Upper lobe of left lung (tissue), 6 donors: ENCODE results near the gene SCYGR2. TPM values are rescaled to one million over a fixed set of nuclear protein-coding genes. Genes with fewer than 3 reads are reported as not detected.

ENCODE experiments used
- ATAC-seq, 2 donors: fragments of 200-7000 bp; cut with Tn5 transposase; one replicate each; pipeline ENCODE4 v1.9.1; 2022; ENCODE audit warnings: mild to moderate bottlenecking in 2 of 2, moderate library complexity in 2 of 2; ENCODE audit not compliant: low FRiP score in 2 of 2
- DNase-seq, 2 donors: peaks; one replicate each; pipeline ENCODE4 v3.0.0-alpha.2; 2019 to 2020
- H3K27ac ChIP-seq, 4 donors: fragments of 200-600 bp; sonication (generic); one replicate each; pipeline ENCODE4 v1.5.1; 2016 to 2019
- H3K27me3 ChIP-seq, 4 donors: fragments of 200-600 bp; sonication (generic); one replicate each; pipeline ENCODE4 v1.5.1; 2017 to 2019
- H3K36me3 ChIP-seq, 4 donors: fragments of 200-600 bp; sonication (generic); one replicate each; pipeline ENCODE4 v1.5.1; 2016 to 2019
- H3K4me1 ChIP-seq, 4 donors: fragments of 200-600 bp; sonication (generic); one replicate each; pipeline ENCODE4 v1.5.1; 2018 to 2019
- H3K4me3 ChIP-seq, 4 donors: fragments of 200-600 bp; sonication (generic); one replicate each; pipeline ENCODE4 v1.5.1; 2017 to 2019; ENCODE audit warnings: mild to moderate bottlenecking in 2 of 4, moderate library complexity in 1 of 4
- H3K9me3 ChIP-seq, 4 donors: fragments of 200-600 bp; sonication (generic); one replicate each; pipeline ENCODE4 v1.5.1; 2018 to 2019
- CTCF ChIP-seq, 6 experiments: fragments of 450-650 bp in 4 of 6; fragments of 200-600 bp in 2 of 6; sonication (generic) in 2 of 6; IDR thresholded peaks; one replicate each; pipeline ENCODE4 v1.5.1; 2016 to 2019; ENCODE audit warnings: antibody characterized with exemption in 6 of 6
- EP300 ChIP-seq, 4 donors: sonication (generic); formaldehyde crosslinking; IDR thresholded peaks; one replicate each; pipeline ENCODE4 v1.5.1; 2017; ENCODE audit warnings: antibody characterized with exemption in 4 of 4, control low read depth in 2 of 4
- POLR2A ChIP-seq, 4 donors: fragments of 450-650 bp; IDR thresholded peaks; one replicate each; pipeline ENCODE4 v1.5.1; 2016 to 2017; ENCODE audit warnings: antibody characterized with exemption in 4 of 4, mild to moderate bottlenecking in 2 of 4
- POLR2AphosphoS5 ChIP-seq, 2 donors: sonication (generic); formaldehyde crosslinking; IDR thresholded peaks; one replicate each; pipeline ENCODE4 v1.5.1; 2017; ENCODE audit warnings: antibody characterized with exemption in 2 of 2
- WGBS, 2 donors: methylation state at CpG; one replicate each; pipeline ENCODE4 v1.1.5; 2017 to 2018; 5-methylcytosine and 5-hydroxymethylcytosine counted together
- total RNA-seq, 6 donors: library from RNA; depleted of rRNA in 4 of 6; stranded (reverse); fragments of >200 nt in 4 of 6; gene quantifications; one replicate each; pipeline versions ENCODE4 v1.1.0 to v1.2.1, GENCODE V29; 2016 to 2021
- donor health status: DM: no; HTN: no; CAD: no; lungs with moderate emphysema.
- donor health status: DM: no; HTN: yes; CAD: no; lungs with severe emphysema.

The SCYGR2 gene
- total RNA-seq, 6 donors from 2014 or later = not detected

DNA sequence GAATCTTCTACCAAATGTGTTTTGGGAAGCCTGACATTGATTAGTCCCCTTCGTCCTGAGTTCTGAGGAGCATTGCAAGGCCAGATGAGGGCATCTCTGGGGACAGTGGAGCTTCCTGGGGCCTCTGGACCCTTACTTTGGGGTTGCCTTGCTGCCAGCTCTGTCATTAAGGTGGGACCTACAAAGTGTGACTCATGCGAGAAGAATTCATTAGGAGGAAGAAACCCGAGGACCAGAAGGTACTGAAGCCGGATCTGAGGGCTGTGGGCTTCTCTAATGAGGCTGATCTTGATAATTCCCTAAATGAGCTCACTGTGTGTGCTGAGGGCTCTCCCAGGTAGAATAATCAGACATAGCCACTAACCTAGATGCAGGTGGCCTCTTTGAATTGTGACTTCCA, 695 bp upstream of the SCYGR2 start:
- ATAC-seq (no peak), DNase-seq (no peak)
- TF ChIP-seq CTCF (IDR thresholded peaks at IDR 0.05) = no peak
- no peak for TF ChIP-seq EP300 (IDR thresholded peaks at IDR 0.05)
- TF ChIP-seq POLR2A (IDR thresholded peaks at IDR 0.05) = no peak
- no peak for TF ChIP-seq POLR2AphosphoS5 (IDR thresholded peaks at IDR 0.05)
- Histone ChIP-seq H3K4me1 (no peaks in the 10 kb centered on the region), H3K27me3 (no peaks in the 10 kb centered on the region), H3K36me3 (no peaks in the 10 kb centered on the region), H3K27ac (no peak overlapping the region), H3K4me3 (no peak overlapping the region), H3K9me3 (no peaks in the 10 kb centered on the region)
- 76 to 82% methylated on average over 4 of the region's 4 CpGs for WGBS, 2 donors

DNA sequence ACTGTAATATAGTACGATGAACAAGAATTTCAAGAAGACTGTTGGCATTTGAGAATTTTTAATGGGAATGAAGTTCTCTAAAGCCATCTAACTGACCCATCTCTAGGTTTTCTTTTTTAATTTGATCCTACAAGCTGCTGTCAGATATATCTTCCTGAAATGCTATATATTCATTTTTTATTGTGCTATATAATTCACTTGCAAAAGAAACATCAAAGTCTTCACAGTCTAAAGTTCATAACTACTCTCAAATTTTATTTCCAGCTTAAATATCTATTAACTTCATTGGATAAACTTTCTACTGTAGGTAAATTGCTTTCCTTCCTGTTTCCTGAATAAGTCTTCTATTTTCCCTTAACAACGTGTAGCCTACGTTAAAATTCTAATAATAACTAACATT, 3.7 kb downstream of the SCYGR2 start:
- Histone ChIP-seq H3K27me3 (no peaks in the 10 kb centered on the region), H3K36me3 (no peaks in the 10 kb centered on the region), H3K4me3 (no peak overlapping the region), H3K9me3 (no peaks in the 10 kb centered on the region), H3K27ac (no peak overlapping the region), H3K4me1 (no peaks in the 10 kb centered on the region)
- no peak for TF ChIP-seq CTCF (IDR thresholded peaks at IDR 0.05)
- TF ChIP-seq POLR2A (IDR thresholded peaks at IDR 0.05) = no peak
- no peak for TF ChIP-seq EP300 (IDR thresholded peaks at IDR 0.05)
- no peak for TF ChIP-seq POLR2AphosphoS5 (IDR thresholded peaks at IDR 0.05)
- ATAC-seq (no peak), DNase-seq (no peak)
- WGBS, 2 donors = 74% methylated on average over 3 of the region's 3 CpGs

DNA sequence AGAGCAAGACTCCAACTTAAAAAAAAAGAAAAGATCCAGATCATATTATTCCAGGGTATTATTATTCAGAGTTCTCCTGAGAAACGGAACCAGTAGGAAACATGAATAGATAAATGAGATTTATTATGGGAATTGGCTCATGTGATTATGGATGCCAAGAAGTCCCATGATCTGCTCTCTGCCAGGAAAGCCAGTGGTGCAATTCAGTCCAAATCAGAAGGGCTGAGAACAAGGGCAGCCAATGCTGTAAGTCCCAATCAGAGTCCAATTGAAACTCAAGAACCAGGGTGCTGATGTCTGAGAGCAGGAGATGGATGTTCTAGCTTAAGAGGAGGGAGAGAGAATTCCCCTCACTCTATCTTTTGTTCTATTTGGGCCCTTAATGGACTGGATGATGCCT, 7.8 kb downstream of the SCYGR2 start:
- Histone ChIP-seq H3K9me3 (no peaks in the 10 kb centered on the region), H3K27me3 (no peaks in the 10 kb centered on the region), H3K27ac (no peak overlapping the region), H3K4me3 (no peak overlapping the region), H3K4me1 (no peaks in the 10 kb centered on the region), H3K36me3 (no peaks in the 10 kb centered on the region)
- no peak for ATAC-seq
- WGBS, 2 donors = 85 to 88% methylated on average over 1 of the region's 1 CpG
- DNase-seq = no peak
- TF ChIP-seq POLR2A (IDR thresholded peaks at IDR 0.05) (no peak), EP300 (IDR thresholded peaks at IDR 0.05) (no peak), CTCF (IDR thresholded peaks at IDR 0.05) (no peak), POLR2AphosphoS5 (IDR thresholded peaks at IDR 0.05) (no peak)

GRCh38 chr2:227607941-227608340, 9.2 kb downstream of the SCYGR2 start:
- Histone ChIP-seq H3K27me3 (no peaks in the 10 kb centered on the region), H3K9me3 (no peaks in the 10 kb centered on the region), H3K4me3 (no peak overlapping the region), H3K4me1 (peaks cover 0 to 4% (median 0%) of the 10 kb centered on the region in 4 donors), H3K27ac (no peak overlapping the region), H3K36me3 (no peaks in the 10 kb centered on the region)
- ATAC-seq = no peak
- WGBS, 2 donors = 48 to 50% methylated on average over 3 of the region's 3 CpGs
- no peak for DNase-seq
- TF ChIP-seq CTCF (IDR thresholded peaks at IDR 0.05) (no peak), EP300 (IDR thresholded peaks at IDR 0.05) (no peak)

DNA sequence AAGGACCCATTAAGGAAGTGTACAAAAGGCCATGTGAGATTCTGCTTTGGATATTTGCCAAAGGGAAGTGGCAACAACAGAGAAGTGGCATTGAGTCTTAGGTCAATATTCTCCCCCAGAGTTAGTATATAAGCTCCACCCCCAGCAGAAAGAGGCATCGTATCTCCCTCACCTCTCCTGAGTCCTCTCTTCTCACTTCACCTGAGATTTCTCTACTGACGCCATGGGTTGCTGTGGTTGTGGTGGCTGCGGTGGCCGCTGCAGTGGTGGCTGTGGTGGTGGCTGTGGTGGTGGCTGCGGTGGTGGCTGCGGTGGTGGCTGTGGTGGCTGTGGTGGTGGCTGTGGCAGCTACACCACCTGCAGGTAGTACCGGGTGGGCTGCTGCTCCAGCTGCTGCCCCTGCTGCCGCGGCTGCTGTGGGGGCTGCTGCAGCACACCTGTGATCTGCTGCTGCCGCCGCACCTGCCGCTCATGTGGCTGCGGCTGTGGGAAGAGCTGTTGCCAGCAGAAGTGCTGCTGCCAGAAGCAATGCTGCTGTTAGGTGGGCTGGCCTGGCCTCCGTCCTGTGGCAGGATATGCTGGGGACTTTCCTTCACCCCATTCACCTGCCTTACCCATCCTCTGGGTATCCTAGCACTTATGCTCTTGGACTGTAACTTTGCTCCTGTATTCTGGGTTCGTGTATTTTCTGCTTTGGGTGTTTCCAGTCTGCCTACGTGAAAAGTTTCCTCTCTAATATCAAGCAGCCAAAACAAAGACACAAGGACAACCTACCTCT, 10.1 kb downstream of the SCYGR2 start:
- 53 to 70% methylated on average over 8 to 15 of the region's 16 CpGs for WGBS, 2 donors
- TF ChIP-seq POLR2A (IDR thresholded peaks at IDR 0.05) (no peak), EP300 (IDR thresholded peaks at IDR 0.05) (no peak), CTCF (IDR thresholded peaks at IDR 0.05) (no peak), POLR2AphosphoS5 (IDR thresholded peaks at IDR 0.05) (no peak)
- no peak overlapping the region for H3K27ac ChIP-seq
- no peaks in the 10 kb centered on the region for H3K27me3 ChIP-seq
- H3K9me3 ChIP-seq = no peaks in the 10 kb centered on the region
- no peak overlapping the region for H3K4me3 ChIP-seq
- ATAC-seq (peak; percentile 45 to 74), DNase-seq (peak in 1 of 2 donors; percentile 62)
- H3K4me1 ChIP-seq = peaks cover 0 to 5% (median 0%) of the 10 kb centered on the region in 4 donors
- H3K36me3 ChIP-seq = no peaks in the 10 kb centered on the region
